ENCODE results near the gene HABP2. TPM values are rescaled to one million over a fixed set of nuclear protein-coding genes. Genes with fewer than 3 reads are reported as not detected.

HABP2 gene
- total and polyA plus RNA-seq, 2 experiments from 2014 or later, result not detected

GRCh38 chr10:113573368-113573767 lies 20.5 kb downstream of the HABP2 start:
- Mint-ChIP-seq H3K9me3 (no peaks in the 10 kb centered on the region), H3K27ac (no peak overlapping the region), H3K4me3 (no peak overlapping the region), H3K27me3 (ENCODE audit: insufficient read depth, low read depth, poor library complexity) (peaks cover 1% of the 10 kb centered on the region), H3K36me3 (ENCODE audit: low read depth) (no peaks in the 10 kb centered on the region), H3K4me1 (peaks cover 8% of the 10 kb centered on the region; the same call in 2 of the 3 replicates)
- H3K79me2 ChIP-seq (replicated peaks; ENCODE audit: insufficient read depth), result no peaks in the 10 kb centered on the region
- TF ChIP-seq STAT1 (IDR thresholded peaks at IDR 0.05; ENCODE audit: unreplicated experiment) (no peak), ZNF114 (CRISPR knock-in tag; IDR thresholded peaks at IDR 0.05) (no peak), CREB1 (CRISPR knock-in tag; IDR thresholded peaks at IDR 0.05; ENCODE audit: low read depth) (no peak), EZH2phosphoT487 (IDR thresholded peaks at IDR 0.05; ENCODE audit: unreplicated experiment) (no peak), EZH2 (IDR thresholded peaks at IDR 0.05; ENCODE audit: low read depth, unreplicated experiment) (no peak), REST (IDR thresholded peaks at IDR 0.05; ENCODE audit: unreplicated experiment) (no peak), JUNB (IDR thresholded peaks at IDR 0.05; ENCODE audit: unreplicated experiment) (no peak), NANOG (IDR thresholded peaks at IDR 0.05; ENCODE audit: borderline replicate concordance) (no peak), ZNF331 (CRISPR knock-in tag; IDR thresholded peaks at IDR 0.05; ENCODE audit: low read depth) (no peak), POLR2AphosphoS5 (IDR thresholded peaks at IDR 0.05; ENCODE audit: low read depth) (no peak), ZNF462 (CRISPR knock-in tag; IDR thresholded peaks at IDR 0.05) (no peak), CTCF (conservative IDR thresholded peaks at IDR 0.05; ENCODE audit: low read depth in 2 of 2) (no peak)
- H3F3A ChIP-seq (replicated peaks; ENCODE audit: low read depth), result no peaks in the 10 kb centered on the region
- H3K4me2 ChIP-seq, result no peak overlapping the region
- no peaks in the 10 kb centered on the region; the same call in 1 of the 2 replicates for H4K20me1 ChIP-seq (replicated peaks; ENCODE audit: insufficient read depth)
- H3K27me3 ChIP-seq (ENCODE audit: insufficient read depth), result no peaks in the 10 kb centered on the region
- DNase-seq (ENCODE audit: low spot score) (no peak), ATAC-seq (no peak)
- H3K4me3 ChIP-seq, result no peak overlapping the region
- H3K4me1 ChIP-seq (ENCODE audit: insufficient read depth), result peaks cover 3% of the 10 kb centered on the region; the same call in 1 of the 2 replicates
- no peaks in the 10 kb centered on the region for H3K36me3 ChIP-seq (ENCODE audit: insufficient read depth)
- no peak overlapping the region for H2AFZ ChIP-seq
- H3K27ac ChIP-seq (ENCODE audit: low read depth), result no peak overlapping the region
- H3K9me2 ChIP-seq (ENCODE audit: insufficient read depth), result peaks cover 6% of the 10 kb centered on the region; the same call in 1 of the 2 replicates

All from GM23338 (cell line).